Hematopoietic multipotent progenitor cell treated with erythropoietin and hydrocortisone succinate and interleukin-3 and kit ligand, for 6 days (in vitro differentiated cells): ENCODE results near the gene ZNF629.
"Not testable (repeated sequence)": the region's sequence is repeated elsewhere in the genome, so short reads cannot be mapped to it uniquely, and the experiment has no call there.

Experiments used
- DNase-seq: peaks from one replicate; pipeline ENCODE4 v3.0.0-alpha.2; 2015

Gene ZNF629

DNA sequence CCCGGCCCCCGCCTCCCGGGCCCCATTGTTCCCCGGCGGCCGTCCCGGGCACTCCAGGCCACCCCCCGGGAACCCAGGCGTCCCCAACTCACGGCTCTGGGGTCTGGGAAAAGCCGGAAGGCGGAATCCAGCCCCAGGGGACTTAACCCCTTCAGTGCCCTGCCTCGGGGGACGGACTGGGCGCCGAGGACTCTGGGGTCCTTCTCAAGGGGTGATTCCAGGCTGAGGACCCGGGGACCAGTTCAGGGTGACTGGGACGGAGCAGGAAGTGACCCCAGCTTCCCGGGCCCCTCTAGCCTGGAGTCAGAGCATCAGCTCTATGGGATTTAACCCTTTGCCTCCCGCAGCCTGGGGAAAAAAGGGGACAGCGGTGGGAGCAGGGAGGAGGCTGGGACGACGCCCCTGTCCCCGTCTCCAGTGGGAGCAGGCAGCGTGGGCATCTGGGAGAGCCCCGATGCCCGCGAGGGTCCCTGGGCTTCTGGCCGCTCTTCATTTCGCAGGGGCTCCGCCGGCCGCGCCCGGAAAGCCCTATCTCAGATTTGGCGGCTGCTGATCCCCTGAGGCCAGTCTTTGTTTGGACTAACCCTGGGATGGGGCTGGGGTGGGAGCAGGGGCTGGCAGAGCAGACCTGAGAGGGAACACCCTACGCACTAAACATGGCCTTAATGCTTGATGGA, at the start of gene ZNF629:
TSS of gene ZNF629 (minus strand) at position 270 of the 677 bp plus-strand sequence. CDS start 2,723 bp downstream, outside the sequence.
- DNase-seq, result peak; percentile 66

DNA sequence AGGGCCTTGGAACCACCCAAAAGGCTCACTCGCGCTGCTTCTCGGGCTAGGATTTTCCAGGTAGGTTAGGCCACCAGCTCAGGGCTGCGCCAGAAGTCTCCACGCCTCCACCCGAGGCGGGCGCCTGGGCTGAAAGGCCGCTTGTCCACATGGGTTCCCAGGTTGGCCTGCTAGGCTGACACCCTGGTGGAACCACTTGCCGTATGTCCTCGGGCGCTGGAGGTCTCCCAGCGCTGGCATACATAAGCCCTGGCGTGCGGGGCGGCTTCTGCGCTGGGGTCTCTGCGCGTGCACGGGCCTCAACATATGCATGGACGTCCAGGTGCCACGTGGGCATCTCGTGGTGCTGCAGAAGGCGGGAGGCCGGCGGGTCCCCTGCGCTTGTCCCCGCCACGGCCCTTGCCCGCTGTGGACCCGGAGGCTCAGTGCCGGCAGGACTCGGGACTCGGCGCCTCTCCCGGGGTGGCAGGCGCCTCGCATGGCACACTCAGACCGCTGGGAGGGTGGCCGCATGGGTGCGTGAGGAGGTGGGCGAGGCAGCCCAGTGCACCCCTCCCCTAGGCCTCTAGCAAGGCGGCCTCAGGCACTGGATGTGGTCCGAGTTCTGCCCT, 47.2 kb upstream of the ZNF629 start:
- no peak for DNase-seq

DNA sequence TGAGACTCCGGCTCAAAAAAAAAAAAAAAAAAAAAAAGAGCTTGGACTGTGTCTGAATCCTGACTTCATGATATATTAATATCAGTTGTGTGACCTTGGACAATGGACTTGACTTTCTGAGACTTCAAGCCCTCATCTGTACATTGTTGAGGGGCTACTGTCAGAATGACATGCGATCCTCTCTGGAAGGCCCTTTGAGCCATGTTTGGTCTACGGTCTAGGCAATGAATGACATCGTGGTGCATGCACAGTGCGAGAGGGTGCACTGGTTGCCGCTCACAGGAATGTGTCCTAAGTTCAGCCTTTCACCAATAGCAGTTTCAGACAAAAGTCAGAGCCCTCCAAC, 43.0 kb upstream of the ZNF629 start:
- DNase-seq, result no peak

DNA sequence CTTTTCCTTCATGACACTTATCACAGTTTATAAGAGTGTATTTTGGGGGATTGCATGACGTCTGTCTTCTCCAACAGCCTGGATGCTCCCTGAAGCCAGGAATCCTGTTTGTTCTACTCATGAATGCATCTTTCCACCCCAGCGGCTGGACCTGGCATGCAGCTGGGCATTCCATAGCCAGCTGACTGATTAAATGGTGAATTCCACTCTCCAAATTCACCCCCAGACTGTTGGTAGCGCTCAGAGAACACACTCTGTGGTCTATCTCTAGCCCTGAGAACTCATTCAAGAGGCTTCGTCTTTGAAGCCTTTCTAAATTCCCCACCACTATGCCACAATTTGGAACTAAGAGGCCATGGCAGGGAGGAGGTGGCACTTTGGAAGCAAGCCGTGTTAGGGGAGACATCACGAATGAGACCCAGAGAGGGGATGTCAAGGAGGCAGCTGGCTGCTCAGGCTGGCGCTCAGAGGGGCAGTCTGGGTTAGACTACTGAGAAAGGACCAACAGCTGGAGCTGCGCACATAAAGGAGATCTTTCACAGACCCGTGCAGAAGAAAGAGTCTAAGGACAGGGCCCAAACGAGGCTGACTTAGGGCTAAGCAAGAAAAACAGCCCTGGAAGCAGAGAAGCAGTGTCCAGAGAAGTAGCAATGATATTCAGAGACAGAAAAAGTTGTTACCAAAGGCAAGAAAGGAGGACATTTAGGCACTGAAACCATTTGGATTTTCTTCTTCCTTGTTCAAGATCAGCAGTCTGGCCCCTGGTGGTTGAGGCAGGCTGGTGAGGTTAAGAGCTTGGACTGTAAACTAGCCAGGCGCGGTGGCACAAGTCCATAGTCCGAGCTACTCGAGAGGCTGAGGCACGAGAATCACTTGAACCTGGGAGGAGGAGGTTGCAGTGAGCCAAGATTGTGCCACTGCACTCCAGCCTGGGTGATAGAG, 42.4 kb upstream of the ZNF629 start:
- no peak for DNase-seq

DNA sequence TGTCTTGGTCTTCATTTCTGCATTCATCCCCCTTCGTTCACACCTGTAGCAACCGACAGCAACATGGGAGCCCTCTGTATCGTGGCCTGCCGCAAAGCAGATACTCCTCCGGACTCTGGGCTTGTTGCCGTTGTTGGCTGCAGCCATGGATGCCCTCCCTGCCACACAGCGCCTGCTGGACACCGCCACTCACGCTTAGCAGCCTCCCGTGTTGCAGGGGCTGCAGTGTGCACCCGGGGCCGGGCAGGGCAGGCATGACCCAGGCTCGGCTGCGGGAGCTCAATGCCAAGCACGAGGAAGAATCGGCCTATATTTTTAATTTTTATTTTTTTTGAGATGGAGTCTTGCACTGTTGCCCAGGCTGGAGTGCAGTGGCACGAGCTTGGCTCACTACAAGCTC, 34.9 kb upstream of the ZNF629 start:
- DNase-seq, result no peak

DNA sequence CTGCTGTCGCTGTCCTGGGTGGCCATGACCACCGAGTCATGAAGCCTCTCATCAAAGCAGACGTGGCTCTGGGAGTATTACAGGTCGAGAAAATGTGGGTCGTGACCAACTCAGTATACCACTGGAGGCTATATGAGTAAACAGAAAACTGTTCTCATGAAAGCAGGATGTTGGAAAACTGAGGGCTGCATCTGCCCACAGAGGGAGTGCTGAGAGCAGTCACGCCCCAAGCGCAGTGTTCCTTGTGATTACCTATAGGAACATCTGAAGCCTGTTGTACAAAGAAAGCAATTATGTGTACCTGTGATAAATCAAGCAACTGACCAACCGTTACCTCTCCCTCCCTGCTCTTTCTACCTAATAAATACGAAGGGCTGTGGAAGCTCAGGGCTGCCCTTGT, 34.4 kb upstream of the ZNF629 start:
- not testable (repeated sequence) for DNase-seq

DNA sequence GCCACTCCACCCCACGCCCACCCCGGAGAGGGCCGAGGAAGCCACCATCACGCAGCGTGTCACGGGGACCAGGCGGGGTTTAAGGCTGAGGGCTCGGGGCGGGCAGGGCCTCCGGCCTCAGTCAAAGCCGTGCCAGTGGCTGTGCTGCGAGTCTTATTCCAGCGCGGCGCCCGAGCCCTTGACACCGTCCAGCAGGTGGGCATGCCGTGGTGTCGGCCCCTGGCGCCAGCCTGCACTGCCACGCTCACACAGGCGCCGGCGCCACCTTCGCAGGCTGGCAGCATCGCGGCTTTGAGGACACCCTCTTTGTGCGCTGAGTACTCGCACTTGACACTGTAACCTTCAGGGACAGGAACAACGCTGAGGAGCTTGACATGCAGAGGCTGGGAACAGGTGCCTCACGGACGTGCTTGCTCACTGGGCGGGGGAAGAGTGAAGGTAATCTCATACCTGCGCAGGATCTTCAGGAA, 34.0 kb upstream of the ZNF629 start:
- no peak for DNase-seq

DNA sequence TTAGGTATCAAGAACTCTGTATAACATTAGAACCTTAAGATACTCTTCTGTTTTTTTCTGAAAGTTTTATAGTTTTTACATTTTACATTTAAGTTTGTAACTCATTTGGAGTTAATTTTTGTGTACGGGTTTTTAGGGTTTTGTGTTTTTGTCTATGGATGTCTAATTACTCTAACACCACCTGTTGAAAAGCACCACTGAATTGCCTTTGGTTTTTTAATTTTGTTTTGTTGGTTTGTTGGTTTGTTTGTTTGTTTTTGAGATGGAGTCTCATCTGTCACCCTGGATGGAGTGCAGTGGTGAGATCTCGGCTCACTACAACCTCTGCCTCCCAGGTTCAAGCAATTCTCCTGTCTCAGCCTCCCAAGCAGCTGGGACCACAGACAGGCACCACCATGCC, 29.8 kb upstream of the ZNF629 start:
- no peak for DNase-seq

DNA sequence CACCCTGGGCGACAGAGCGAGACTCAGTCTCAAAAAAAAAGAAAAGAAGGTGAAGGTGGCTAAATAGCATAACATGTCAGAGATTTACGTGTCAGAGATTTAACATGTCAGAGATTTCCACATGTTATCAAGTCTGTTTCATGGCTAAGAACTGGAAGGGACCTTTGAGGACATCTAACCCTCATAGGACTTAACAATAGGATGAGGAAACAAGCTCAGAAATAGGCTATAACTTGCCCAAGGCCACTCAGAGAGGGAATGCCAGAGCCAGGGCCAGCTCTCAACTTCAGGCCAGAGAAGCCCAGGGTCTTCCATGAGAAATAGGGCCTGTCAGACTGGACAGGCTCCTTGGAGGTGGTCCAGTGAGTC, 26.8 kb upstream of the ZNF629 start:
- no peak for DNase-seq

DNA sequence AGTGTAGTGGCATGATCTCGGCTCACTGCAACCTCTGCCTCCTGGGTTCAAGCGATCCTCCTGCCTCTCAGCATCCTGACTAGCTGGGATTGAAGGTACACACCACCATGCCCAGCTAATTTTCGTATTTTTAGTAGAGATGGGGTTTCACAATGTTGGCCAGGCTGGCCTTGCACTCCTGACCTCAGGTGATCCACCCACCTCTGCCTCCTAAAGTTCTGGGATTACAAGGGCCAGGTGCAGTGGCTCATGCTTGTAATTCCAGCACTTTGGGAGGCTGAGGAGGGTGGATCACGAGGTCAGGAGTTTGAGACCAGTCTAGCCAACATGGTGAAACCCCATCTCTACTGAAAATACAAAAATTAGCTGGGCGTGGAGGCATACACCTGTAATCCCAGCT, 22.7 kb upstream of the ZNF629 start:
- not testable (repeated sequence) for DNase-seq

DNA sequence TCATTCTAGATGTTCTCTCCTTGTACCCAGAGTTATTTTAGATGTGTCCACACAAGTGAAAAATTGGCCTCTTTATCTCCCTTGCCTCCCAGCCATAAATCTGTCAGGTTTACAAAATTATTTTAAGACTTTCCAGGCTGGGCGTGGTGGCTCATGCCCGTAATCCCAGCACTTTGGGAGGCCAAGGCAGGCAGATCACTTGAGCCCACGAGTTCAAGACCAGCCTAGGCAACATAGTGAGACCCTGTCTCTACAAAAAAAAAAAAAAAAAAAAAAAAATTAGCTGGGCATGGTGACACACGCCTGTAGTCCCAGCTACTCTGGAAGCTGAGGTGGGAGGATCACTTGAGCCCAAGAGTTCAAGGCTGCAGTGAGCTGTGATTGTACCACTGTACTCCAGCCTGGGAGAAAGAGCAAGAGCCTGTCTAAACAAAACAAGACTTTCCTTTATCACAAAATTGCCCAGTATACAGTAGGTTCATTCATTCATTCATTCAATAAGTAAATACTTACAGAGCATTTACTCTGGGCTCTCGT, 22.0 kb upstream of the ZNF629 start:
- DNase-seq, result not testable (repeated sequence)

DNA sequence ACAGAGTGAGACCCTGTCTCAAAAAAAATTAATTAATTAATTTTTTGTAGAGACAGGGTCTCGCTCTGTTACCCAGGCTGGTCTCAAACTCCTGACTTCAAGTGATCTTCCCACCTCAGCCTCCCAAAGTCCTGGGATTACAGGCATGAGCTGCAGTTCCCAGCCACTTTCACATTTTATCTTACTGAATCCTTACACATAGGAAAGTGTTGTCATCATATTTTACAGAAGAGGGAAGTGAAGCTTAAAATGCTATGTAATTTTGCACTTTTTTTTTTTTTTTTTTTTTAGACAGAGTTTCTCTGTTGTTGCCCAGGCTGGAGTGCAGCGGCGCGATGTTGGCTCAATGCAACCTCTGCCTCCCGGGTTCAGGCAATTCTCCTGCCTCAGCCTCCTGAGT, 21.1 kb upstream of the ZNF629 start:
- no peak for DNase-seq

DNA sequence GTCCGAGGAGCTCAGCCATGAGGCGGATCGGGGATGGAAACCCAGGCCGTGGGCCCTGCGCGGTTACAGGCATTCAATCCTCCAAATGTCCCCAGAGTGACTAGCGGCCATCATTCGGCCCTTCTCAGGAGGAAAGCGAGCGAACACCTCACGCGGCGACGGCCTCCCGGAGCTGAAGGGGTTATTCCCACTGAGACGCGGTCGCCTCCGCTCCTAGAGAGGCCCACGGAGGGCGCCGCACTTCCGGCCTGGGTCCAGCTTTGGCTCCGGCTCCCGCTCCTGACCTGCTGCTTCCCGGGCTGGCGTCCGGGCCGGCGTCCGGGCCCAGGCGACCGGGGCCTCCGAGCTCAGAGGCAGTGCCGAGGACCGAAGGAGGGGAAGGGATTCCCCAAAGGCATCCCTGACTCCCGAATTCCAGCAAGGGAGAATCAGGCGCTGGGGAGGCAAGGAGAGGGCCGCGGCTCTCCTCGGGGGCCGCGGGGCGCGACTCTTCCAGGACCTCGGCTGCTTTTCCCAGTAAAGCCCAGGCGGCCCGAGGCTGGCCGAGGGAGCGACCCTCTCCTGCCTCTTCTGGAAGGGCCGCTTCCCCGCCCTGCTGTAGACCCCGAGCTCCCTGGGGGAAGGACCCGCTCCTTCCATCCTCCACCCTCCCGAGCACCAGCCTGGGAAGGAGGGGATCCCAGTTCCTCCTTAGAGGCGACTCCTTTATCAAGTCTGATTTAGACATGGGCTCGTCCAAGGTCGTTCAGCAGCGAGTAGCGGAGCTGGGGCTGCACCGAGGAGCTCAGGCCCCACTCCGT, 18.6 kb upstream of the ZNF629 start:
- peak; percentile 83 for DNase-seq

DNA sequence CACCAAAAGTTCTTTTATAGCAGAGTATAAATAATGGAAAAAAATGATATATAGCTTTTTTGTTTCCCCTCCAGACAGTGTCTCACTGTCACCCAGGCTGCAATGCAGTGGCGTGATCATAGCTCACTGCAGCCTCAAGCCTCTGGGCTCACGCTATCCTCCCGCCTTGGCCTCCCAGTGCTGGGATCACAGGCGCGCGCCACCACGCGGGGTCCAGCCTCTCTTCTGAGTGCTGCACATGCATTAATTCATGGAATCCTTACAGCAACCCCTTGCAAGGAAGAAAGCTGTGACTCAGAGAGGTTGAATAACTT, 18.0 kb upstream of the ZNF629 start:
- peak; percentile 27 for DNase-seq

DNA sequence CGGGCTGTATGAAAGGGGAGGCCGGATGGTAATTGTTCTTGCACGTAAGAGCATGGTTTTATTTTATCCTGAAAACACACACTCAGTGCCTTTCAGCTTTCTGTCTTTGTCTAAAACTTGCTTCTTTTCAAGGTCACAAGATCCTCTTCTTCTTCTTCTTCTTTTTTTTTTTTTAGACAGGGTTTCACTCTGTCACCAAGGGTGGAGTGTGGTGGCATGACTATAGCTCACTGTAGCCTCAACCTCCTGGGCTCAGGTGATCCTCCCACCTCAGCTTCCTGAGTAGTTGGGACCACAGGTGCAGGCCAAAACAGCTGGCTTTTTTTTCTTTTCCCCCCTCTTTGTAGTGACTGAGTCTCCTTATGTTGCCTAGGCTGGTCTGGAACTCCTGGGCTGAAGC, 15.9 kb upstream of the ZNF629 start:
- DNase-seq, result no peak

DNA sequence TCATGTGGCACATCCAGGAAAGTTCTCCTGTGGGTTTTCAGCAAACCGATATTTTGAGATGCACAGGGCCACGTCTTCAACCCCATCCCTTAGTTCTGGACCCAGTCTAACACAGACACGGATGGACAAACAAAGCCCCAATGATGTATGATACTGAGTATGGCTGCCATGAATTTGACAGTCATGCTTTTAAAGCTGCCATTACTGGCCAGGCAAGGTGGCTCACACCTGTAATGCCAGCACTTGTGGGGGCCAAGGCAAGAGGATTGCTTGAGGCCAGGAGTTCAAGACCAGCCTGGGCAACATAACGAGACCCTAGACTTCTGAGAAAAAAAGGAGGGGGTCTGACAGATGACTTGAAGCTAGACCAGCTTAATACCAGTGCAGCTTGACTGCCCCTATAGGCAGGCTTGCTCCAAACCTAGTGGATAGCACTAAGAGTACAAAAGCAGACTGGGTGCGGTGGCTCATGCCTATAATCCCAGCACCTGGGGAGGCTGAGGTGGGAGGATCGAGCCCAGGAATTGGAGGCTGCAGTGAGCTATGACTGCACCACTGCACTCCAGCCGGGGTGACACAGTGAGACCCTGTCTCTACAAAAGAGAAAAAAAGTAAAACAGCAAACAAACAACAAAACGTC, 10.8 kb upstream of the ZNF629 start:
- peak; percentile 48 for DNase-seq

DNA sequence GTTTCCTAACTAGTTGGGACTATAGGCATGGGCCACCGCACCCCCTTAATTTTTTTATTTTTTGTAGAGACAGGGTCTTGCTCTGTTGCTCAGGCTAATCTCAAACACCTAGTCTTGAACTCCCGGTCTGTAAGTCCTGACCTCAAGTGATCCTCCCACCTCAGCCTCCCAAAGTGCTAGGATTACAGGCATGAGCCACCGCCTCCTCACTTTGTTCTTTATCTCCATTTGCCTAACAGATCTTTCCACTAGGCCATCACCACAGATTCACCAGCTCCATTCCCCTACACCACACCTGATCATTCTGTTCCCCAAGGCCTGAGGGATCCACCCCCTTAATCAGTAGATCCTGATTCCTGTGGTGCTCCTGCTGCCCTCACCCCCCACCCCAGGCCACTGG, 7.6 kb upstream of the ZNF629 start:
- DNase-seq, result no peak

DNA sequence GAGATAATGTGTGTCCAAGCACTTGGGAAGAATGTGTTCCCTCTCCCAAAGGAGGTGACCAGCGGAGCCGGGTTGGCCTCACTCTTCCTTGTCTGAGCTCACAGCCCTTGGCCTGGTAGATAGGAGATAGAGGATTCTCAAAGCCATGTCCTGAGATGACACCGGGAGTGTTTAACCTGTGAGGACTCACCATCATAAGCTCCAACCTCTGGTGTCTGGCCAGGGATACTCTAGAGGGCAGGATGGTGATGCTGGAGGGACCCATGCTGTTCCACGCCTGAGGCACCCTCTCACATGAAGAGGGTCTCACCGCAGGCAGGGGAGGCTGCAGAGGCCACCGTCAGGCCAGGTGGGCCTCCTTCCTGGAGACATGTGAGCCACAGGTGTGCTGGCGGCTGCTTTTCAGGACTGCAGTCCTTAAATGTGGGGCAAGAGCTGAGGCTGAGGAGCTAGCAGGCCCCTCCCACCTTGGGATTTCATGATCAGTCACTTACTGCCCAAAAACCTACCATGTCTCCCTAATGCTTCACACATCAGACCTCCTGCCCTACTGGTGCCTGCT, 6.6 kb upstream of the ZNF629 start:
- no peak for DNase-seq

DNA sequence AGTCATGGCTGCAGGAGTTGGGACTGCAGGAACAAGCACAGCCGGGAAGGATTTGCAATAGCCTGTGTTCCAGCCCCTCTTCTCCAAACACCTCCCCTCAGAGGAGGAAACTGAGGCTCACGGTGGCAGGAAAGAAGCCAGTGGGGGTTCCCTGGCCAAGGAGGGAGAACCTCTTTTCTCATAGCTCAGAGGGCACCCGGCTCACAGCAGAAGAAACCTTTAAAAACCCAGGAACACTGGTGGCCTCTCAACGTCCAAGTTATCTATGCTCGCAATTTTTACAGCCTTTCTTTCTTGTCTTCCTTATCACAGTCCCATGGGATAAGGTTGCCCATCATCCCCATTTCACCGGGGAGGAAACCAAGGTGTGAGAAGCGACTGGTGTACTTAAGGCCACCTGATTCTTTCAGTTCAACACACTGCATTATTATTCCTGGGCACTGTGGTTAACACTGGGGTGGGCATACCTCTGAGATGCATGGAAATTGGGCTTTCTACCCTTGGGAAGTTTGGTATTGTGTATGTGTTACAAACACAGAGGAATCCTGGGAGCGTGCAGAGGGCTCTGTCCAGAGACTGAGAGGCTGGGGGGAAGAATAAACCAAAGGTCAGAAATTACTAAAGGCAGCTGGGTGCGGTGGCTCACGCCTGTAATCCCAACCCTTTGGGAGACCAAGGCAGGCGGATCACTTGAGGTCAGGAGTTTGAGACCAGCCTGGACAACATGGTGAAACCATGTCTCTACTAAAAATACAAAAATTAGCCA, 791 bp upstream of the ZNF629 start:
- DNase-seq, result no peak

DNA sequence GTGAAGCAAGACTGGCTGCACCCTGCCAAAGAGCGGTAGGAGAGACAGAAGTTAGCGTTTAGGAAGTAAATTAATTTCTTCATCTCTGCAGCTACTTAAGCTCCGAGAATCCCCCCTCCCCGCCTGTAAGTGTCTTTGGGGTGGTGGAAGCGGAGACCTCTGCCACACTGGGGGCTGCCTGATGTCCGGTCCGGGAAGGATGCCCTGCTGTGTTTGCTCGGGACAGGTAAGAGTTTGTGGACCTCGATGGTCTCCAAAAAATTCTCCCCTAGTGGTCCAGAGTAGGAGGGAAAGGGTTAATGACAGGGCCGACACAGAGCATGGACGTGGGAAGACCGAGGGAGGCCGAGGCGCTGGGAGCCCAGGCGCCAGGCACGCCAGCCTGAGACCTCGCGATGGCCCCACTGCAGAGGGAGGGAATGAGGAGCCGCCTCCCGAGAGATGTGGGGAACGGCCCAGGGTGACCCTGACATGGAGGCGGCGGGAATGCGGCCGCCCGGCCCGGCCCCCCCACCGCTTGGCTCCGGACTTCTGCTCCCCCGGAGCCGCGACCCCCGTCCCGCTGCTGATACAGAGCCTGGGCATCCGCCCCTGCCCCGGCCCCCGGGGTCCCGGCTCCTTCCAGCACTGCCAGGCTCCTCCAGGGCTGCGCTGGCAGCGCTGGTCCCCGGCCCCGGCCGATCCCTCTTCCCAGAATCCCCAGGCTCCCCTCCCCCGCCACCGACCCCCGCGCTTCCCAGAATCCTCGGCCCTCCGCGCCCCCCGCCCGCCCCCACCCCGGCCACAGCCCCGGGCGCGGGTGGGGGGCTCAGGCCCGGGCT, 680 bp downstream of the ZNF629 start:
- peak; percentile 59 for DNase-seq
